CD4-positive, alpha-beta T cell treated with Interleukin-17A for 4 hours (primary cell): Measurements from ENCODE around the gene TBX2.

Experiments used
- DNase-seq: peaks from one replicate; pipeline ENCODE4 v3.0.0-alpha.2; 2020; ENCODE audit warnings: mixed read lengths

Gene TBX2

DNA sequence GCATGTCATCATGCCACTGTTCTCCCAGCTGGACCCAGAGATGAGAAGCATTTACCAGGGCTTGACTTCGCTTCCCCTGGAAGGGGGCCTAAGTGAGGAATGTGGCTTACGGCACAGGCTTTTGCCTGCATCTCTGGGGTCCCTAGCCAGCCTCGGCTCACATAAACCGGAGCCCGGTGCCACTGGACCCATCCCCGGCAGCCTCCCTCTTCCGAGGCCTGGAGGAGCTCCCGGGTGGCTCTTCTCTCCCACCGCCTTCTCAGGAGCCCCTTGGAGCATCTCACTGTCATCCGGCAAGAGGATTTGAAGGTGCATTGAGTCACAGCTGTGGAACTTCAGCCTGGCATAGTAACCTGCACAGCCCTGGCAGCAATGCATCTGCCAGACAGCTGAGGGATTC lies 29.9 kb upstream of the TBX2 start:
- DNase-seq: no peak

GRCh38 chr17:61371179-61371578 lies 28.5 kb upstream of the TBX2 start:
- no peak for DNase-seq

DNA sequence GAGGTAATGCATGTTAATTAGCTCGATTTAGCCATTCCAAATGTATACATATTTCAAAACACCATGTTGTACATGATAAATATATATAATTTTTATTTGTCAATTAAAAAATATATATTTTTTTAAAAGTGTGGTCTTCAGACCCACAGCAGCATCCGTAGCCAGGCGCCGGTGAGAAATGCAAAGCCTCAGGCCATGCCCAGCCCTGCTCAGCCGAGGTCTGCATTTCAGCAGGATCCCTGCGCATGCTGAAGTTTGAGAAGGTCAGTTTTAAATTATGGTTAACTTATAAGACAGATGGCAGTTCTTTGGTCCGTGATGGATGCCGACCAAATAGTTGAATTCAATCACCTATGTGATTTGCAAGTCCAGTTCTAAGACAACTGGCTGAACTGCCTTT lies 28.0 kb upstream of the TBX2 start:
- no peak for DNase-seq

DNA sequence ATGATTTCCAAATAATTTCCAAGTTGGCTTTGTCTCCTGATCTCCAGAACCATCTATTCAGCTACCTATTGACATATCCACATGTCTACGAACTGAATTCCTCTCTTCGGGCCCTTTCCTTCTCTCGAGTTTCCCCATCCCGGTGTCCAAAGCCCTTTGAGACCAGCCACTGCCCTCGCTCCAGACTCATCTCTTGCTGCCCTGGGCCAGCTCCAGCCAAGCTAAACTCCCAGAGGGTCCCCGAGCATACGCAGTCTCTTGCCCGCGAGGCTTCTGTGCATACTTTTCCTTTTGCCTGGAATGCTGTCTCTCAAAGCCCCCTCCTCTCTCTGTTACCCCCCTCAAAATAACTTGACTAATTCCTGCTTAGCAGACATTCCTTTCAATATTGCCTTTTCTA lies 27.2 kb upstream of the TBX2 start:
- DNase-seq: no peak

DNA sequence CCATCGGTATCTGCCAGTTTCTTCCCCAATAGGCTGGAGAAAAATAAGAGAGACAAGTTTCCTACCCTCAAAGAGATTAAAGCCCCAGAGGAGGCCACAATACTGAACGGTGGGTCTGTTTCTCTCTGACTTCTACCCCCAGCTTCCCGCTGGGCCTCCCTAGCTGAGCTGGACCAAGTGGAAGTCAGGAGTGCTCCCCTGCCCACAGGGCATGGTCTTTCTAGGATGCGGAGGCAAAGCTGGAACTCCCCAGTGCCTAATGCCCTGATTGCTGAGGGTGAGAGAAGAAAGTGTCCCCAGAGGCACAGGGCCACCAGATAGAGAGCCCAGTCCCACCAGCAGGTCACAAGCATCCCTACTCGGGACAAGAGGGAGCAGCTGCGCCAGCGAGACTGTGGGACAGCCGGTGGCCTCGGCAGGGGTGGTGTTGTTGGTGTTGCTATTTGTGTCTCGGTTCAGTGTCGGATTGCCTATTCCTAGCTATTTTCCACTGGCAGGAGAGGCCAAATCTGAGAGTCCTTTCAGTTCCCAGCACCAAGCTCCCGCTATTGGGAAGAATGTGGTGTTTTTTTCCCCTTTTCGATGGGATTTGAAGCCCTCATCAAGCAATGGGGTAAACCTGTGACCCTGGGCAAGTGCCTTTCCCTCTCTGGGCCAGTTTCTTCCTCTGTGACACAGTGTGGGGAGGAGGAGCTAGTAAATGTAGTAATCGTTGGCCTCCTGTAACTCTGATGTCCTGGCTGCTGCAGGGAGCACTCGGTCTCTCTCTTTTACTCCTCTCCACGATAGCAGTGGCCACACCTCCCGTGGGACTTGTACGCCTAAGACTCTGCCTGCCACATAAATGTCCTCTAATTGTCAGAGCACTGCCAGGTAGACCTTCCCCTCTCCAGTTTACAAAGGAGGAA lies 22.5 kb upstream of the TBX2 start:
- DNase-seq: no peak

- DNase-seq: no peak
These were observed 20.8 kb upstream of the TBX2 start for GRCh38 chr17:61378658-61379456.

GRCh38 chr17:61379457-61380216 lies 20.0 kb upstream of the TBX2 start:
- DNase-seq: no peak

DNA sequence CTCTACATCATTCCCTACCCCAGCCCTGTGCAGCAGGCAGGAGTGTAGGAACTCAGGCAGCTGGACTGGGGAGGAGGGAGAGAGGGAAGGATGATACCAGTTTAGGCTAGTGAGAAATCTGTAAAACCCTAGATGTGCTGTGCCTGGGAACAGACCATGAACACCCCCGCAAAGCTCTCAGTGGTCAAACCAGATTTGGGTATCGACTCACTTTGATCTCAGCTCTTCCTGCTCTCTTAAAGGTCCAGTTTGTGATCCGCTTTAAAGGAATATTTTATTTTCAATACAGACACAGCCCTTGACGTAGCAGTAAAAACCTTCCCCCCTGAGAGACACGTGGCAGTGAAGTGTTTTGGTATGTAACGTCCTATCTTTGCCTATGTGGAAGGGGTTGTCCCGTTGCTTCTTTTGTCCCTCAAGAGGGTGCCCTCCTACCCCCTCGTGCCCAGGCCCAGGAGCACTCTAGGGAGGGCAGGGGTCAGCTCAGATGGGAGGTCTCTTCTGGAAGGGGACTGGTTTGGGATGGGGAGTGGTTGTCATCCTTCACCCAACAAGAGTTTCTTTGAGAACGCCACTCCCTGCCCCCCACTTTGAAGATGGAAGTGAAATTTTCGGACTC lies 19.3 kb upstream of the TBX2 start:
- no peak for DNase-seq

DNA sequence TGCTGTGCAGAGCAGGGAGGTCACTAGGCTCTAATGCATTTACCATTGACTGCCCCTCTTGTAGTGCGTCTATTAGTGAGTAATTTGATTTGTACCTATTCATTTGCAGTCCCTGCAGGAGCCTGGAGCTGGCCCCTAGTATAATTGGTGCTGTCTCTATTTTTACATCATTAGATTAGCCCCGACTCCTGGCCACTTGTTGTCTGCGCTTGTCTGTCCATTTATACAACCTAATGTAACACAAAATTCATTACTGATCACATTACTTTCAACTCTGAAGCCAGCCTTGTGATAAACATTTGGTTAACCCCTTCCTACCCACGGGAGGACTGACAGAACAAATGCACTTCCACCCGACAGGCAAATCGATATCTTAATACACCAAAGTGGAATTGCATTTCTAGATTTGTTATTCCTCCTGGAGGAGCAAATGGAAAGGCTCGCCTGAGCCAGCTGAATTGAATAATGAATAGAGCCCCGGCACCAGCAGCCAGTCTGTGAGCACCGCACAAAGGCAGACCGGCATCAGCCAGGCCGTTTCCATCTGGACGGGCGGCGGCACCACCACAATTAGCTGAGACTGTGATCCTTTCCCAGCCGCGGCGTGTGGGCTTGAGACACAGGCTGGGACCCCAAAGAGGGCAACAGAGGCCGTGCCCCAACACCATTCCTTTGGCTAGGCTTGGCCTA lies 18.7 kb upstream of the TBX2 start:
- no peak for DNase-seq

GRCh38 chr17:61381537-61381936 lies 18.1 kb upstream of the TBX2 start:
- no peak for DNase-seq

GRCh38 chr17:61382796-61383688 lies 16.6 kb upstream of the TBX2 start:
- no peak for DNase-seq

DNA sequence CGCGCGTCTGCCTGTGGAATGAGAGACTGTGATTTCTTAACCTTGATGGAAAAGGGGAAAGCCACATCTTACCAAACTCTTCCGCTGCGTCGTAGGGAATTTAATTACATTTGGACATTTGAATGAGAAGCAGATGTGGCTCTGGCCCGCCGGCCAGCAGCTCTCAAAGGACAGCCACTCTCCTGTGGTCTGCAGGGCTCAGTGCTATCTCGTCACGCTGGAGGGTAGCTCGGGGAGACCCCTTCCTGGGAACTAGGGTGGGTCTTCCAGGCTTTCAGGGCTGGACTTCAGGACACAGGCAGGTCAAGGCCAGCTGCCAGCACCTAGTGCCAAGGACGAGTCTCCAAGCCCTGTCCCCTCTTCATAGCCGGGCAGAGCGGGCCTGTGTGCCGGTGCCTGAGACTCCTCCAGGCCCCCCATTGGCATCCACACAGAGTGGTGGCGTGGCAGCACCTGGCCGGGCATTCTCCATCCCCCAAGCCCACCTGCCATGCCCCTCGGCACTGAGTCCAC lies 15.9 kb upstream of the TBX2 start:
- DNase-seq: no peak

DNA sequence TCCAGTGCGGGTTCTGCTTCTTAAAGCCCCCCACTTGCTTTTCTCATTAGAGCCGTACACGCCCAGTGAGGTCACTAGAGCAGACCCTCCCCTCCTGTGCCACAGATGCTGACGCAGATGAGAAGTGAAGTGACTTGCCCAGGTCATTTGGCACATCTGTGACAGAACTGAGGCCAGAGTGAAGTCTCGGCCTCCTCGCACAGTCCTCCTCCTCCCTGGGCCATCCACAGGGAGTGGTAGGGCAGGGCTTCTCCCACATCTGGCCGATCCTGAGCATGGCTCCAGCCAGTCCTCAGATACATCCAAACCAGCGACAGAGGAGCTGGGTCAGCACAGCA lies 15.3 kb upstream of the TBX2 start:
- no peak for DNase-seq

DNA sequence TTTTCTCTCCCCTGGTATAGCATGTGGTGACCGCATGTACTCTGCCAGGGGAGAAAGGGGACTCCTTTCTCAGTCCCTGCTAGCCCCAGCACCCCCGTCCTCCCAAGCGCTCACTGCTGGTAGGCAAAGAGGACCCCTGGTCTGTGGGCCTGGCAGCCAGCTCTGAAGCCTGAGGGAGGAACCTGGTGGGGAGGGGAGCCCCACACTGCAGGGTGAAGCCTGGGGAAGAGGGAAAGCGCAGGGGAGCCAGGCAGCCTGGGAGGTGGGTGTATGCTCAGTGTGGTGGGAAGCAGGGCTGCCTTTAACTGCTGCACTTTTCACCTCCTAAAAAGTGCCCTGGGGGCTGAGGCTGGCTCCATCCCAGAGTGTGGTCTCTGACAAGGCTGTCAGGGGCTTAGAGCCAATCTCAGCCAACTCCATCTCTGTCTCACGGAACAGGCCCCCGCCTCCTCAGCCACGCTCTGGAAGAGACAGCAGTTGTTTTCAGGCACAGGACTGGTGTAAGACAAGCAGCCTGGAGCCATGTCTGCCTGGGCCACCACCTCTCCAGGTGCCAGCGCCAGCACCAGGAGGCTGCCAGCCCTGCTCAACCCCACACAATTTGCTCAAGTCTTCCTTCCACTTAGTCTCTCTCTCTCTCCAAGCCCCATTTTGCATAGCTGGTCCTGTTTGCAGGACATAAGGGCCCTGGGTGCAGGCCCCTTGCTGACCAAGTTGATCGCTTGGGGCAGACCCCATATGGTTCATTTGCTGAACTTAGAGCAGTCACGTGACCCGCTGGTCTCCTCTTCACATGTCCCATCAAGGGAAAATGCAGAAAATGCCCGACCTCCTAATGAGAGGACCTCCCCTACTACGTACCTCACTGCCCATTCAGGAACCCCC lies 14.7 kb upstream of the TBX2 start:
- no peak for DNase-seq

DNA sequence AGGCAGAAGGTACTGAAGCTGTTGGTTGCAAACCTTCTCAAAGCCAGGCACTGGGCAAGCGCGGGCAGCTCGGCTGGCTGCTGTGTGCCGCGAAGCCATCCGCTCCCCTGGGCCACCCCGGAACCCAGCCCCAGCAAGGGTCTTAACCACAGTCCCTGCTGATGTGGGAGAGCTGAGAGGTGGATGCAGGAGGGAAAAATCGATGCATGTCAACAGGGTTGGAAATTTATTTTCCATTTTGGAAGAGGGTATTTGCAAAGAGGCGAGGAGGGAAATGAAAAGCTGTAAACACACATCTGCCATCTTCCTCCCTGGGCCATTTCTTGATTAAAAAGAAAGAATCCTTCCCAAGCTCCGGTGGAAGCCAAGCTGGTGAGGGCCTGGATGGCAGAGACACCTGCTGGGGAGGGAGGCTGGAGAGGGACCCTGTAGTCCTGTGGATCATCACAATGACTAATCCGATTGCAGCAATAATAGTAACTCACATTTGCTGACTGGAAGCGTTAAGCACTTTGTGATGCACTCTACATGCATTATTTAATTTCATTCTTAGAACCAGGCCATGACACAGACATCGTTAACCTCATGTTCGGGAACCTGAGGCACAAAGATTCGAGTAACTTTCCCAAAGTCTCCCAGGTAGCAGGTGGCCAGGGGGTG lies 13.9 kb upstream of the TBX2 start:
- DNase-seq: no peak

- DNase-seq: no peak
These were observed 13.4 kb upstream of the TBX2 start for GRCh38 chr17:61386251-61386650.

DNA sequence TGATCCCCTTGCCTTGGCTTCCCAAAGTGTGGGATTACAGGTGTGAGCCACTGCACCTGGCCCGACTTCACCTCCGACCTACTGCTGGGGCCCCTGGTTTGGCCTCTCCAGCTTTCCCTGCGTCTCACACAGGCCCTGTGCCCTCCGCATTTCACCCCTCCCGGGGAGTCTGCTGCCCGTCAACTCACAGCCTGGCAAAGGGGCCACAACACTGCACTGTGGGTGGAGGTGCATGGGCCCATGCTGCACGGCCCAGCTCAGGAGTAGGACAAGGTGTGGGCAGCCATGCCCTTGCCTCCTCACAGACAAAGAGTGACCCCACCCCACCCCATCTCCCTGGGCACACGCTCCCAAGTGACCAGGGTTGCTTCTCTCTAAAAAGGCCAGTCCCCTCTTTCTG lies 12.6 kb upstream of the TBX2 start:
- no peak for DNase-seq

GRCh38 chr17:61387511-61388305 lies 11.9 kb upstream of the TBX2 start:
- DNase-seq: no peak
